CD14-positive monocyte (primary cell): Measurements from ENCODE around the gene AURKA. TPM values are rescaled to one million over a fixed set of nuclear protein-coding genes. Genes with fewer than 3 reads are reported as not detected.
A peak's percentile ranks its signal among the peaks of the same experiment; 100 is the strongest.

Source experiments
- DNase-seq, 3 donors: peaks; one replicate each; pipeline ENCODE4 v3.0.0-alpha.2; 2011 to 2022
- H2AFZ ChIP-seq: 2 replicates; pipeline ENCODE4 v1.6.0; 2012; ENCODE audit warnings: mild to moderate bottlenecking, low read depth, low read length, inconsistent platforms; ENCODE audit not compliant: insufficient read depth, poor library complexity, severe bottlenecking
- H3K27ac ChIP-seq, 2 donors: 1 replicate in 1 of 2; 2 replicates in 1 of 2; pipeline ENCODE4 v1.5.1; 2012 to 2013; ENCODE audit warnings: low read length in 2 of 2, control low read depth in 1 of 2, inconsistent platforms in 1 of 2, low read depth in 1 of 2, mild to moderate bottlenecking in 1 of 2
- H3K27me3 ChIP-seq, 2 donors: one replicate each; pipeline versions ENCODE4 v1.6.0 to v1.6.1; 2011 to 2013; ENCODE audit warnings: low read length in 2 of 2; ENCODE audit not compliant: control insufficient read depth in 2 of 2, insufficient read depth in 2 of 2
- H3K36me3 ChIP-seq, 2 donors: replicated peaks in 1 of 2; 1 replicate in 1 of 2; 2 replicates in 1 of 2; pipeline versions ENCODE4 v1.5.1 to v1.6.1; 2012 to 2013; ENCODE audit warnings: low read length in 2 of 2, control low read depth in 1 of 2, inconsistent platforms in 1 of 2, mild to moderate bottlenecking in 1 of 2; ENCODE audit not compliant: insufficient read depth in 2 of 2, control insufficient read depth in 1 of 2
- H3K4me1 ChIP-seq, 2 donors: 1 replicate in 1 of 2; 2 replicates in 1 of 2; pipeline versions ENCODE4 v1.5.1 to v1.6.1; 2012 to 2013; ENCODE audit warnings: low read length in 2 of 2, control low read depth in 1 of 2, inconsistent platforms in 1 of 2, mild to moderate bottlenecking in 1 of 2, moderate library complexity in 1 of 2; ENCODE audit not compliant: insufficient read depth in 2 of 2, control insufficient read depth in 1 of 2
- H3K4me2 ChIP-seq: replicated peaks from 2 replicates; pipeline ENCODE3; 2012; ENCODE audit warnings: low read length, moderate library complexity, mild to moderate bottlenecking; ENCODE audit not compliant: poor library complexity, severe bottlenecking; ENCODE audit errors: extremely low read depth
- H3K4me3 ChIP-seq, 3 experiments: fragments of 200-600 bp in 1 of 3; sonication (generic) in 1 of 3; replicated peaks in 1 of 3; 1 replicate in 2 of 3; 2 replicates in 1 of 3; pipeline ENCODE4 v1.5.1; 2011 to 2013; ENCODE audit warnings: low read length in 3 of 3, mild to moderate bottlenecking in 3 of 3, control low read depth in 2 of 3, low read depth in 2 of 3, inconsistent platforms in 1 of 3, moderate library complexity in 1 of 3
- H3K79me2 ChIP-seq: 2 replicates; pipeline ENCODE4 v1.6.0; 2012; ENCODE audit warnings: mild to moderate bottlenecking, control low read depth, inconsistent platforms, low read length, moderate library complexity; ENCODE audit not compliant: insufficient read depth
- H3K9ac ChIP-seq: 2 replicates; pipeline ENCODE4 v1.6.0; 2017; ENCODE audit warnings: low read length, mild to moderate bottlenecking; ENCODE audit not compliant: insufficient read depth, poor library complexity, severe bottlenecking
- H3K9me3 ChIP-seq, 2 donors: replicated peaks in 1 of 2; 1 replicate in 1 of 2; 2 replicates in 1 of 2; pipeline versions ENCODE4 v1.5.1 to v1.6.1; 2012 to 2013; ENCODE audit warnings: low read length in 2 of 2, control low read depth in 1 of 2; ENCODE audit not compliant: control insufficient read depth in 1 of 2, insufficient read depth in 1 of 2
- H4K20me1 ChIP-seq: 2 replicates; pipeline ENCODE4 v1.6.0; 2012; ENCODE audit warnings: mild to moderate bottlenecking, low read length, control low read depth, moderate library complexity; ENCODE audit not compliant: insufficient read depth
- H3K27ac Mint-ChIP-seq, 7 donors: one replicate each; pipeline ENCODE4 v1.8.0; 2020; ENCODE audit warnings: mild to moderate bottlenecking in 7 of 7, mixed read lengths in 7 of 7, moderate library complexity in 6 of 7, inconsistent platforms in 2 of 7
- H3K27me3 Mint-ChIP-seq, 3 donors: one replicate each; pipeline ENCODE4 v1.8.0; 2021 to 2022; ENCODE audit warnings: low read depth in 3 of 3, mild to moderate bottlenecking in 3 of 3, mixed read lengths in 3 of 3, moderate library complexity in 3 of 3, inconsistent platforms in 1 of 3
- H3K36me3 Mint-ChIP-seq, 2 donors: one replicate each; pipeline ENCODE4 v1.8.0; 2020; ENCODE audit warnings: mixed read lengths in 2 of 2, inconsistent platforms in 1 of 2, mild to moderate bottlenecking in 1 of 2
- H3K4me1 Mint-ChIP-seq: one replicate; pipeline ENCODE4 v1.8.0; 2020; ENCODE audit warnings: mild to moderate bottlenecking, mixed read lengths
- H3K4me3 Mint-ChIP-seq, 2 donors: one replicate each; pipeline ENCODE4 v1.8.0; 2020; ENCODE audit warnings: mild to moderate bottlenecking in 2 of 2, mixed read lengths in 2 of 2, moderate library complexity in 1 of 2
- H3K9me3 Mint-ChIP-seq, 7 donors: one replicate each; pipeline ENCODE4 v1.8.0; 2020 to 2022; ENCODE audit warnings: mixed read lengths in 7 of 7, mild to moderate bottlenecking in 6 of 7, moderate library complexity in 6 of 7, inconsistent platforms in 2 of 7
- WGBS: methylation state at CpG from one replicate; pipeline ENCODE4 v1.1.5; 2013; ENCODE audit warnings: missing lambda C conversion rate; ENCODE audit not compliant: insufficient coverage; 5-methylcytosine and 5-hydroxymethylcytosine counted together
- intact Hi-C, 2 donors: fragments of 100-400 bp; cut with micrococcal nuclease; formaldehyde crosslinking; loops; one replicate each; pipeline versions ENCODE4 v1.15.0 to v1.15.1; 2023
- polyA plus RNA-seq, 3 donors: library from polyadenylated mRNA; depleted of rRNA in 1 of 3; unstranded in 2 of 3; stranded (reverse) in 1 of 3; fragments of 300-500 nt in 2 of 3; fragments of >200 nt in 1 of 3; fragmentation: Illumina TruSeq in 2 of 3; gene quantifications; 1 replicate in 2 of 3; 2 replicates in 1 of 3; pipeline ENCODE4 v1.2.3, GENCODE V29; 2012 to 2021
- TF ChIP-seq, protein P1 (sequence below): fragments of 200-600 bp; IDR thresholded peaks from one replicate; pipeline ENCODE4 v1.8.0; 2022; ENCODE audit warnings: antibody characterized with exemption, mild to moderate bottlenecking

Gene AURKA
- polyA plus RNA-seq, 3 donors, result 1.4 to 1.7 (median 1.5) TPM

DNA sequence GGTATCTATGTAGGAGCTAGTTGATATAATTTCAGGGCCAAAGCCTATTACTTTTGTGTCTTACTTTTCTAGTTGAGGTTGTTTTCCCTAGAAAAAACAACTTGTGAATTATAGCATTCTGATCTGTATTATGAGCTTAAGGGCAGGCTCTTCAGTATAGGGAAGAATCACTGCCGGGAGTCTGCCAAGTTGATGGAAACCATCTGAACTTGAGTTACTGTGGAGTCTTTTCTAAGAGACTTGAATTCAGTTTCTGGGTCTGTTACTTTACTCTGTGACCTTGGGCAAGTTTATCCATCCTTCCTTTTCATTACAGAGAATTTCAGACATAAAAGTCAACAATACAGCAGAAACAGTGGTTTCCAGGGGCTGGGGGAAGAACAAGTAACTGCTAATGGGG, 17.9 kb upstream of the AURKA start:
- Histone ChIP-seq H3K4me3 (peak overlapping the region in 1 of 3 experiments; percentile 29), H3K27me3 (no peaks in the 10 kb centered on the region), H4K20me1 (no peaks in the 10 kb centered on the region), H3K9me3 (peaks cover 0 to 4% of the 10 kb centered on the region in 2 donors), H3K27ac (peak overlapping the region in 1 of 2 donors; percentile 75), H2AFZ (no peak overlapping the region), H3K36me3 (peaks cover 24 to 33% of the 10 kb centered on the region in 2 donors), H3K79me2 (peaks cover 20% of the 10 kb centered on the region), H3K9ac (no peak overlapping the region), H3K4me1 (peaks cover 49 to 51% of the 10 kb centered on the region in 2 donors), H3K4me2 (peak overlapping the region; percentile 35)
- H3K9me3 Mint-ChIP-seq, result peaks cover 0 to 4% (median 0%) of the 10 kb centered on the region in 7 donors
- H3K36me3 Mint-ChIP-seq, result peaks cover 39 to 46% of the 10 kb centered on the region in 2 donors
- peak overlapping the region; percentile 79 to 94 (median 88) for H3K27ac Mint-ChIP-seq
- no peak overlapping the region for H3K4me3 Mint-ChIP-seq
- WGBS, result no CpG with 5 or more reads among the region's 1 CpG
- no peak for DNase-seq
- H3K27me3 Mint-ChIP-seq, result peaks cover 0 to 5% (median 0%) of the 10 kb centered on the region in 3 donors
- intact Hi-C loops, result loop anchor here in 1 of 2 donors (5.0 kb wide), 1 partner anchor 57 kb away; the partner anchor contains the start of gene RTF2
- H3K4me1 Mint-ChIP-seq, result peaks cover 48% of the 10 kb centered on the region
- TF ChIP-seq, protein P1, sequence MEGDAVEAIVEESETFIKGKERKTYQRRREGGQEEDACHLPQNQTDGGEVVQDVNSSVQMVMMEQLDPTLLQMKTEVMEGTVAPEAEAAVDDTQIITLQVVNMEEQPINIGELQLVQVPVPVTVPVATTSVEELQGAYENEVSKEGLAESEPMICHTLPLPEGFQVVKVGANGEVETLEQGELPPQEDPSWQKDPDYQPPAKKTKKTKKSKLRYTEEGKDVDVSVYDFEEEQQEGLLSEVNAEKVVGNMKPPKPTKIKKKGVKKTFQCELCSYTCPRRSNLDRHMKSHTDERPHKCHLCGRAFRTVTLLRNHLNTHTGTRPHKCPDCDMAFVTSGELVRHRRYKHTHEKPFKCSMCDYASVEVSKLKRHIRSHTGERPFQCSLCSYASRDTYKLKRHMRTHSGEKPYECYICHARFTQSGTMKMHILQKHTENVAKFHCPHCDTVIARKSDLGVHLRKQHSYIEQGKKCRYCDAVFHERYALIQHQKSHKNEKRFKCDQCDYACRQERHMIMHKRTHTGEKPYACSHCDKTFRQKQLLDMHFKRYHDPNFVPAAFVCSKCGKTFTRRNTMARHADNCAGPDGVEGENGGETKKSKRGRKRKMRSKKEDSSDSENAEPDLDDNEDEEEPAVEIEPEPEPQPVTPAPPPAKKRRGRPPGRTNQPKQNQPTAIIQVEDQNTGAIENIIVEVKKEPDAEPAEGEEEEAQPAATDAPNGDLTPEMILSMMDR, result no peak

DNA sequence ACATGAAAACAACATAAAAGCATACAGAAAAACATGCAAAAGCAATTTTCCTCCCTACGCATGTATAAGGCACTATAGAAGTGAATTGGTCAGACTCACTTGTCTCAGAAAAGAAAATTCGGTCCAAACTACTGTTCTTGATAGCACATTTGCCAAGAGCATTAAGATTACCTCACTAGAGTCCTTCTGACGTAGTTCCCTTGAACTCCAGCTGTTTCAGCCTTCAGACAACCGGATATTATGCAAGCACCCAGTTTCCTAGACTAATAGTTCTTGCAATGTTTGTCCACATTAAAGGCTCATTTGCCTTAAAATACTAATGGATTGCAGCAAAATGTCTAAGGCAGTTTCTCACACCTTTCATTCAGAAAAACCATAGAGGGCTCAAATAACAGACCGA, 17.5 kb upstream of the AURKA start:
- Mint-ChIP-seq H3K4me1 (peaks cover 46% of the 10 kb centered on the region), H3K4me3 (no peak overlapping the region), H3K36me3 (peaks cover 43 to 48% of the 10 kb centered on the region in 2 donors), H3K9me3 (peaks cover 0 to 4% (median 0%) of the 10 kb centered on the region in 7 donors), H3K27ac (peak overlapping the region; percentile 79 to 94 (median 88)), H3K27me3 (peaks cover 0 to 4% (median 0%) of the 10 kb centered on the region in 3 donors)
- Histone ChIP-seq H3K79me2 (peaks cover 16% of the 10 kb centered on the region), H3K4me2 (peak overlapping the region; percentile 35), H3K9ac (no peak overlapping the region), H3K27me3 (no peaks in the 10 kb centered on the region), H3K4me3 (peak overlapping the region in 1 of 3 experiments; percentile 29), H2AFZ (no peak overlapping the region), H3K27ac (peak overlapping the region in 1 of 2 donors; percentile 75), H4K20me1 (no peaks in the 10 kb centered on the region), H3K4me1 (peaks cover 49 to 51% of the 10 kb centered on the region in 2 donors), H3K9me3 (peaks cover 0 to 4% of the 10 kb centered on the region in 2 donors), H3K36me3 (peaks cover 24 to 37% of the 10 kb centered on the region in 2 donors)
- 37% methylated on average over 4 of the region's 5 CpGs for WGBS
- DNase-seq, result peak; percentile 87 to 96 (median 91)
- intact Hi-C loops, result loop anchor here in 1 of 2 donors (5.0 kb wide), 1 partner anchor 58 kb away; the partner anchor contains the start of gene RTF2
- TF ChIP-seq, protein P1, result no peak
